RWPE1 (cell line): Measurements from ENCODE around the gene IDUA.
A peak's percentile ranks its signal among the peaks of the same experiment; 100 is the strongest.

Source experiments
- CTCF ChIA-PET: fragments of 350-600 bp; sonication (Branson Sonifier 250); formaldehyde crosslinking; extraction: SDS; loops from one replicate; lab custom pipeline; 2021; lab: Yijun Ruan, JAX
- POLR2A ChIA-PET: fragments of 400-600 bp; formaldehyde crosslinking; extraction: SDS; loops from one replicate; lab custom pipeline; 2020; ENCODE audit warnings: antibody characterized with exemption; ENCODE audit not compliant: low non-redundant PET; lab: Yijun Ruan, JAX
- DNase-seq: peaks from one replicate; pipeline ENCODE4 v3.0.0; 2012; ENCODE audit warnings: low spot score
- H3K27ac ChIP-seq: fragments of 450-650 bp; 2 replicates; pipeline ENCODE4 v1.5.1; 2017
- CTCF ChIP-seq: fragments of 450-650 bp; conservative IDR thresholded peaks from 2 replicates; pipeline ENCODE4 v1.5.1; 2017; ENCODE audit warnings: low read depth, mild to moderate bottlenecking

The IDUA gene

DNA sequence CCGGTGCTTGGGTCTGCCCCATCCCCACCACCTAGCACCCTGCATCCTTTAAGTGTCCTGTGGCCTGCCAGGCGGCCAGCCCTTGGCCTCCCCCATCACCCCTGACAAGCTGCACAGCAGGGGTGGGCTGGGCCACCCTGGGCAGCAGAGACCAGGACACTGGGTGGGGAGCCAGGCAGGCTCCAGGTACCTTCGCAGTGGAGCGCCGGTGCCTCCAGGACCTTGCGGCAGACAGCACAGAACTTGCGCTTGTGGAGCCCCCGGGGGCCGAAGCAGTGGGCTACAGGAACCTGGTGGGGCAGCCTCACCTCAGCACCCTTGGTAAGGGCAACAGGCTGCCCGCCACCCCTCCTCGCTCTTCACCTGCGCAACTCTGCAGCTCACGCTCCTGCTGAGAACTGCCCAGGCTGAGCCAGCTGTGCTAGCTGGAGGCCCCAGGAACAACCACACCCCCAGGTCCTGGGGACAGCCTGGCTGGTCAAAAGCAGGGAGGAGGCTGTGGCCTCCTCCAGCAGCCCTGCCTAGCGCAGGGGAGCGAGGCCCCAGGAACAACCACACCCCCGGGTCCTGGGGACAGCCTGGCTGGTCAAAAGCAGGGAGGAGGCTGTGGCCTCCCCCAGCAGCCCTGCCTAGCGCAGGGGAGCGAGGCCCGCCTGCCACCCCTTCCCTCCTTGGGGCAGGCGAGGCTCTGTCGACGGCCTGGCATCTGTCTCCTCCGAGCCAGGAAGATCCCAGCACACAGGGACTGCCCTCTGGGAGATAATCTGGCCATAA lies 18.0 kb upstream of the IDUA start:
- ChIA-PET CTCF (no interaction called here), POLR2A (no interaction called here)
- no peak for TF ChIP-seq CTCF
- no peak overlapping the region for H3K27ac ChIP-seq
- no peak for DNase-seq

GRCh38 chr4:970046-970745 lies 16.6 kb upstream of the IDUA start:
- no peak for DNase-seq
- CTCF ChIA-PET: no interaction called here
- TF ChIP-seq CTCF: no peak
- POLR2A ChIA-PET: no interaction called here
- no peak overlapping the region for H3K27ac ChIP-seq

DNA sequence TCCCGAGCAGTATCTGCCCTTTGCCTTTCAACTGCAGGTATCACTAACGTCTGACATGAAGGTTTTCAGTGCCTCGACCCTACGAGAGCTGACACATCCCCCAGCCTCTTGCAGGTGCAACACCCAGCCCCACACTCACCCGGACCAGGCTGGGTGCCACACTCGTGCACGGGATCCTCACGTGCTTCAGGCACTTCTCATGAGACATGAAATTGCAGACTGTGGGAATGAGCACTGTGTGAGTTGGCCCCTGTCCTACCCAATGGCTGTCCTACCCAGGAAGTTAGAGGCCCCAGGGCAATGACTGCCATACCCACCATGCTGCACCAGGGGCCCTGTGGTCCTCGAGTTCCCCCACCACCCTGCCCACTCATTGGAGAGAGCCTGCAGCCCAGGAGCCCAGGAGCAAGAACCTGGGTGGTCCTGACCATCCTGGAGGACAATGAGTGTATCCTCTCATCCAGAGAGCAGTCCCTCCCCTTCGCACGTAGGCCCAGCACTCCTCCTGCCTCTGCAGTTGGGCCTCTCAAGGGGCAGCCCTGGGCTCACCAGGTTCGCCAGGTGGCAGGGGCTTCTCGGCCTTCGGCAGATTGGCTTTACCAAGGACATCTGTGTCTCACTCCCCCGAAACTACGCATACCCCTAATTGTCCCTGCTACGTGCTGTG lies 15.9 kb upstream of the IDUA start:
- ChIA-PET CTCF (no interaction called here), POLR2A (no interaction called here)
- no peak for DNase-seq

GRCh38 chr4:971666-972500 lies 15.0 kb upstream of the IDUA start:
- POLR2A ChIA-PET: no interaction called here
- no peak for TF ChIP-seq CTCF
- CTCF ChIA-PET: interaction anchor here (0.6 to 0.7 kb wide), 2 partner anchors 27 to 1530 kb away, joined by 4 to 6 read pairs; no protein-coding TSS in a partner anchor
- peak overlapping the region; percentile 49; the same call in 1 of the 2 replicates for H3K27ac ChIP-seq
- no peak for DNase-seq

More for the DNA sequence above, 15.9 kb upstream of the IDUA start:
- H3K27ac ChIP-seq: no peak overlapping the region
- no peak for TF ChIP-seq CTCF

GRCh38 chr4:972651-973424 lies 14.0 kb upstream of the IDUA start:
- H3K27ac ChIP-seq: peak overlapping the region; percentile 49
- POLR2A ChIA-PET: no interaction called here
- peak; percentile 44 for DNase-seq
- CTCF ChIA-PET: no interaction called here
- no peak for TF ChIP-seq CTCF
